Neural cell (in vitro differentiated cells): ENCODE data around the gene EPB42. TPM values are rescaled to one million over a fixed set of nuclear protein-coding genes. Genes with fewer than 3 reads are reported as not detected.

Source experiments
- H2AFZ ChIP-seq: fragments of 200-600, 300-800 bp; sonication (generic), shearing (Covaris generic); 2 replicates; pipeline ENCODE4 v1.6.0; 2014; ENCODE audit warnings: low read depth, mild to moderate bottlenecking, antibody characterized with exemption, low read length, moderate library complexity
- H3F3A ChIP-seq: fragments of 200-600 bp; shearing (Covaris generic); 2 replicates; pipeline ENCODE4 v1.6.1; 2016; ENCODE audit warnings: mild to moderate bottlenecking, moderate library complexity, mixed read lengths, antibody characterized with exemption, low read length; ENCODE audit not compliant: insufficient read depth, poor library complexity, severe bottlenecking
- H3K27ac ChIP-seq: fragments of 200-600, 300-800 bp; sonication (generic), shearing (Covaris generic); 2 replicates; pipeline ENCODE4 v1.5.1; 2014; ENCODE audit warnings: mild to moderate bottlenecking, low read length, moderate library complexity
- H3K27me3 ChIP-seq: fragments of 300-800, 200-600 bp; sonication (generic), shearing (Covaris generic); 2 replicates; pipeline ENCODE4 v1.6.0; 2014; ENCODE audit warnings: mild to moderate bottlenecking, low read depth, low read length, moderate library complexity; ENCODE audit not compliant: insufficient read depth
- H3K36me3 ChIP-seq: fragments of 300-800, 200-600 bp; sonication (generic), shearing (Covaris generic); 2 replicates; pipeline ENCODE4 v1.5.1; 2014; ENCODE audit warnings: mild to moderate bottlenecking, antibody characterized with exemption, low read length, moderate library complexity; ENCODE audit not compliant: insufficient read depth
- H3K4me2 ChIP-seq: fragments of 300-800, 200-600 bp; sonication (generic), shearing (Covaris generic); 2 replicates; pipeline ENCODE4 v1.6.0; 2014; ENCODE audit warnings: mild to moderate bottlenecking, low read length
- H3K4me3 ChIP-seq: fragments of 300-800, 200-600 bp; sonication (generic), shearing (Covaris generic); 2 replicates; pipeline ENCODE4 v1.5.1; 2014; ENCODE audit warnings: mild to moderate bottlenecking, low read length, moderate library complexity
- H3K79me2 ChIP-seq: fragments of 200-600 bp; shearing (Covaris generic); replicated peaks from 2 replicates; pipeline ENCODE4 v1.6.0; 2014; ENCODE audit warnings: mild to moderate bottlenecking, low read length, moderate library complexity; ENCODE audit not compliant: insufficient read depth
- H3K9ac ChIP-seq: fragments of 300-800, 200-600 bp; sonication (generic), shearing (Covaris generic); 2 replicates; pipeline ENCODE4 v1.6.1; 2016; ENCODE audit warnings: mild to moderate bottlenecking, low read length, mixed read lengths
- H3K9me2 ChIP-seq: fragments of 200-600 bp; shearing (Covaris generic); 2 replicates; pipeline ENCODE4 v1.6.1; 2016; ENCODE audit warnings: mild to moderate bottlenecking, low read length, mixed read lengths; ENCODE audit not compliant: insufficient read depth
- H3K9me3 ChIP-seq: fragments of 200-600, 300-800 bp; sonication (generic), shearing (Covaris generic); 2 replicates; pipeline ENCODE4 v1.6.1; 2016; ENCODE audit warnings: mild to moderate bottlenecking, mixed run types, low read length, moderate library complexity, mixed read lengths
- H4K20me1 ChIP-seq: fragments of 200-600 bp; shearing (Covaris generic); 2 replicates; pipeline ENCODE4 v1.6.1; 2016; ENCODE audit warnings: mild to moderate bottlenecking, mixed run types; ENCODE audit not compliant: insufficient read depth
- EP300 ChIP-seq: fragments of 450-650 bp; conservative IDR thresholded peaks from 2 replicates; pipeline ENCODE4 v1.6.1; 2014; ENCODE audit warnings: antibody characterized with exemption, mild to moderate bottlenecking, moderate library complexity; ENCODE audit not compliant: poor library complexity, severe bottlenecking
- EZH2 ChIP-seq: fragments of 200-600, 300-800 bp; shearing (Covaris generic), sonication (generic); IDR thresholded peaks from 2 replicates; pipeline ENCODE4 v1.6.1; 2014; ENCODE audit warnings: antibody characterized with exemption, low read length, borderline replicate concordance, mild to moderate bottlenecking; ENCODE audit not compliant: insufficient read depth, poor library complexity, severe bottlenecking
- MXI1 ChIP-seq: fragments of 450-650 bp; conservative IDR thresholded peaks from 2 replicates; pipeline ENCODE4 v1.6.1; 2014; ENCODE audit warnings: antibody characterized with exemption, mild to moderate bottlenecking; ENCODE audit not compliant: poor library complexity, severe bottlenecking
- POLR2AphosphoS5 ChIP-seq: IDR thresholded peaks from 2 replicates; pipeline ENCODE4 v1.6.1; 2012
- RAD21 ChIP-seq: fragments of 450-650 bp; conservative IDR thresholded peaks from 2 replicates; pipeline ENCODE4 v1.6.1; 2014; ENCODE audit warnings: antibody characterized with exemption, mild to moderate bottlenecking, moderate library complexity
- SMC3 ChIP-seq: fragments of 450-650 bp; conservative IDR thresholded peaks from 2 replicates; pipeline ENCODE4 v1.6.1; 2014; ENCODE audit warnings: antibody characterized with exemption, mild to moderate bottlenecking, moderate library complexity; ENCODE audit not compliant: poor library complexity
- TAF1 ChIP-seq: IDR thresholded peaks from 2 replicates; pipeline ENCODE4 v1.6.1; 2012; ENCODE audit warnings: low read depth
- polyA plus RNA-seq: library from polyadenylated mRNA; depleted of rRNA; stranded (reverse); fragments of >200 nt; gene quantifications from 2 replicates; pipeline ENCODE4 v1.2.3, GENCODE V29; 2014
- TF ChIP-seq, protein P1 (sequence below): IDR thresholded peaks from 2 replicates; pipeline ENCODE4 v1.6.1; 2012; ENCODE audit warnings: borderline replicate concordance
- TF ChIP-seq, protein P2 (sequence below): fragments of 450-650 bp; IDR thresholded peaks from 2 replicates; pipeline ENCODE4 v1.5.1; 2014; ENCODE audit warnings: antibody characterized with exemption, mild to moderate bottlenecking, moderate library complexity; ENCODE audit not compliant: poor library complexity, severe bottlenecking

The EPB42 gene
- polyA plus RNA-seq, 1 donor from 2014 or later, result not detected

DNA sequence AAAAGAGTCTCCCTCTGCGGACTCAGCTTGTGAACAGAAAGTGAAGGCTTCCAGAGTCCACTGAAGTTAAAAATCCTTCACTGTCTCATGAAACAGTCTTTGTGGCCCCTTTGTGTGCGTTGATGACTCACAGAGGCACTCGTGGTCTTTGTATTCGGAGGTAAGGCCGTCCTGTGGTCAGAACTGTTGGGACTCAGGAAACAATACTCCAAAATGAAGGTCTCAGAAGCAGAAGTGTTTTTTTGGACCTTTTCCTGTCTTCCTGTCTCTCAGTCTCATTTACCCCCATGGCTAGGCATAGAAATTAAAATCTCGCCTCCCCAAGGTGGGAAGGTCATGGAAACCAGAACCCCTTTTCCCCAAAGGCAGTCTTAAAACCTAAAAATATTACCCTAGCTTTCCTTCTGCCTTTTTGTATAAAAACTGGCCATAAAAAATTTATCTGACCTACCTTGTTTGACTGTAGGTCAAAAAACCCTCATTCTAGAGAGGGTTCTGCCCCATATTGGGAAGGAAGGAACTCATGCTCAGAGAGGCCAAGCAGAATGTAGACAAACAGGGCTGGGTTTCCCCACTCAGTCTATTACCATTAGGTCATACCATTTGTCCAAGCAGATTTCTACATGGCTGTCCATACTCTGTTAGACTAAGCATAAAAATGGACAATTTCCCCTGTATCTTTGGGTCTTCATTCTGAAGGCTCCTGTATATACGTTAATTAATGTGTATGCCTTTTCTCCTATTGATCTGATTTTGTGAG, 19.1 kb upstream of the EPB42 start:
- no peak overlapping the region for H3K4me3 ChIP-seq
- no peaks in the 10 kb centered on the region for H3K27me3 ChIP-seq
- no peak overlapping the region for H2AFZ ChIP-seq
- no peak overlapping the region for H3K9ac ChIP-seq
- no peaks in the 10 kb centered on the region for H3K9me3 ChIP-seq
- H3K9me2 ChIP-seq, result no peaks in the 10 kb centered on the region
- TF ChIP-seq, protein P1, sequence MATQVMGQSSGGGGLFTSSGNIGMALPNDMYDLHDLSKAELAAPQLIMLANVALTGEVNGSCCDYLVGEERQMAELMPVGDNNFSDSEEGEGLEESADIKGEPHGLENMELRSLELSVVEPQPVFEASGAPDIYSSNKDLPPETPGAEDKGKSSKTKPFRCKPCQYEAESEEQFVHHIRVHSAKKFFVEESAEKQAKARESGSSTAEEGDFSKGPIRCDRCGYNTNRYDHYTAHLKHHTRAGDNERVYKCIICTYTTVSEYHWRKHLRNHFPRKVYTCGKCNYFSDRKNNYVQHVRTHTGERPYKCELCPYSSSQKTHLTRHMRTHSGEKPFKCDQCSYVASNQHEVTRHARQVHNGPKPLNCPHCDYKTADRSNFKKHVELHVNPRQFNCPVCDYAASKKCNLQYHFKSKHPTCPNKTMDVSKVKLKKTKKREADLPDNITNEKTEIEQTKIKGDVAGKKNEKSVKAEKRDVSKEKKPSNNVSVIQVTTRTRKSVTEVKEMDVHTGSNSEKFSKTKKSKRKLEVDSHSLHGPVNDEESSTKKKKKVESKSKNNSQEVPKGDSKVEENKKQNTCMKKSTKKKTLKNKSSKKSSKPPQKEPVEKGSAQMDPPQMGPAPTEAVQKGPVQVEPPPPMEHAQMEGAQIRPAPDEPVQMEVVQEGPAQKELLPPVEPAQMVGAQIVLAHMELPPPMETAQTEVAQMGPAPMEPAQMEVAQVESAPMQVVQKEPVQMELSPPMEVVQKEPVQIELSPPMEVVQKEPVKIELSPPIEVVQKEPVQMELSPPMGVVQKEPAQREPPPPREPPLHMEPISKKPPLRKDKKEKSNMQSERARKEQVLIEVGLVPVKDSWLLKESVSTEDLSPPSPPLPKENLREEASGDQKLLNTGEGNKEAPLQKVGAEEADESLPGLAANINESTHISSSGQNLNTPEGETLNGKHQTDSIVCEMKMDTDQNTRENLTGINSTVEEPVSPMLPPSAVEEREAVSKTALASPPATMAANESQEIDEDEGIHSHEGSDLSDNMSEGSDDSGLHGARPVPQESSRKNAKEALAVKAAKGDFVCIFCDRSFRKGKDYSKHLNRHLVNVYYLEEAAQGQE, result no peak
- no peak for TF ChIP-seq TAF1
- no peak for TF ChIP-seq MXI1
- TF ChIP-seq, protein P2, sequence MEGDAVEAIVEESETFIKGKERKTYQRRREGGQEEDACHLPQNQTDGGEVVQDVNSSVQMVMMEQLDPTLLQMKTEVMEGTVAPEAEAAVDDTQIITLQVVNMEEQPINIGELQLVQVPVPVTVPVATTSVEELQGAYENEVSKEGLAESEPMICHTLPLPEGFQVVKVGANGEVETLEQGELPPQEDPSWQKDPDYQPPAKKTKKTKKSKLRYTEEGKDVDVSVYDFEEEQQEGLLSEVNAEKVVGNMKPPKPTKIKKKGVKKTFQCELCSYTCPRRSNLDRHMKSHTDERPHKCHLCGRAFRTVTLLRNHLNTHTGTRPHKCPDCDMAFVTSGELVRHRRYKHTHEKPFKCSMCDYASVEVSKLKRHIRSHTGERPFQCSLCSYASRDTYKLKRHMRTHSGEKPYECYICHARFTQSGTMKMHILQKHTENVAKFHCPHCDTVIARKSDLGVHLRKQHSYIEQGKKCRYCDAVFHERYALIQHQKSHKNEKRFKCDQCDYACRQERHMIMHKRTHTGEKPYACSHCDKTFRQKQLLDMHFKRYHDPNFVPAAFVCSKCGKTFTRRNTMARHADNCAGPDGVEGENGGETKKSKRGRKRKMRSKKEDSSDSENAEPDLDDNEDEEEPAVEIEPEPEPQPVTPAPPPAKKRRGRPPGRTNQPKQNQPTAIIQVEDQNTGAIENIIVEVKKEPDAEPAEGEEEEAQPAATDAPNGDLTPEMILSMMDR, result no peak
- TF ChIP-seq SMC3, result no peak
- TF ChIP-seq EP300, result no peak
- TF ChIP-seq RAD21, result no peak
- TF ChIP-seq POLR2AphosphoS5, result no peak
- TF ChIP-seq EZH2, result no peak
- H3F3A ChIP-seq, result no peaks in the 10 kb centered on the region
- H4K20me1 ChIP-seq, result no peaks in the 10 kb centered on the region
- no peak overlapping the region for H3K27ac ChIP-seq
- H3K36me3 ChIP-seq, result no peaks in the 10 kb centered on the region
- no peaks in the 10 kb centered on the region for H3K79me2 ChIP-seq
- no peak overlapping the region for H3K4me2 ChIP-seq

DNA sequence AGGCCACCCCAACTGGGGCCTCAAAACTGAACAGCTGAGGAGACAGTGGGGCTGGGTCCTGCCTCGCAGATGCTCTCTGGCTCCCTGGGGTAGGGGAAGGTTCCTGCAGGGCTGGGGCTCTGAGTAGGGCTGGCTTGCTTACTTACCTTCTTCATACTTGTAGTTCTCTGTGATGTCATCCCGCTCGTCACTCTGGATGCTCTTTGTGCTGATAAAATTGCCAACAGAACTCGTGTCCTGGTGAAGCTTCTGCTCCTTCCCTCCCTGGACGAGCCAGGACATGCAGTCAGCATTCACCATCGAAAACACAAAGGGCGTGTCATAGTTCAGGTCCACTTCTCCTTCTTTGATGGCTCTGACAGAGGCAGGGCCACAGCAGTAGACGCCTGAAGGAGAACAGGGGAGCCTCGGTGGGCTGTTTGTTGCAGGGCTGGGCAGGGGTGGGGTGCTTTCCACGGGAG, 17.9 kb upstream of the EPB42 start:
- Histone ChIP-seq H3K36me3 (no peaks in the 10 kb centered on the region), H3K9me2 (no peaks in the 10 kb centered on the region), H3K9ac (no peak overlapping the region), H3F3A (no peaks in the 10 kb centered on the region), H4K20me1 (no peaks in the 10 kb centered on the region), H3K79me2 (no peaks in the 10 kb centered on the region), H3K9me3 (no peaks in the 10 kb centered on the region), H3K4me3 (no peak overlapping the region), H3K4me2 (no peak overlapping the region), H2AFZ (no peak overlapping the region), H3K27ac (no peak overlapping the region), H3K27me3 (no peaks in the 10 kb centered on the region)
- TF ChIP-seq EZH2 (no peak), MXI1 (no peak), POLR2AphosphoS5 (no peak), TAF1 (no peak), EP300 (no peak), RAD21 (no peak)
- TF ChIP-seq, protein P1, result no peak
